K562 (cell line): Measurements from ENCODE around the gene MXI1. TPM values are rescaled to one million over a fixed set of nuclear protein-coding genes. Genes with fewer than 3 reads are reported as not detected.

Experiments used
- BRCA1 ChIP-seq, 2 experiments: fragments of 450-650 bp in 1 of 2; sonication (generic) in 1 of 2; formaldehyde crosslinking in 1 of 2; IDR thresholded peaks; 2 replicates each; pipeline versions ENCODE4 v1.5.0 to v1.6.1; 2017 to 2020; ENCODE audit warnings: mild to moderate bottlenecking in 1 of 2, missing genetic modification reagents in 1 of 2
- DACH1 ChIP-seq: fragments of 450-650 bp; IDR thresholded peaks from 2 replicates; pipeline ENCODE4 v1.6.1; 2018; ENCODE audit not compliant: partially characterized antibody
- DEAF1 ChIP-seq: fragments of 450-650 bp; formaldehyde crosslinking; IDR thresholded peaks from 2 replicates; pipeline ENCODE4 v1.4.0; 2020; ENCODE audit warnings: mild to moderate bottlenecking, moderate library complexity
- FOXJ2 ChIP-seq: fragments of 200-800 bp; sonication (Bioruptor generic); IDR thresholded peaks from 2 replicates; pipeline ENCODE4 v1.6.1; 2016; ENCODE audit warnings: missing genetic modification characterization, missing compliant biosample characterization
- FOXP1 ChIP-seq: sonication (generic); formaldehyde crosslinking; IDR thresholded peaks from 2 replicates; pipeline ENCODE4 v1.8.0; 2022; ENCODE audit warnings: mild to moderate bottlenecking, missing genetic modification reagents
- GMEB1 ChIP-seq: fragments of 250-450 bp; sonication (Bioruptor Pico); IDR thresholded peaks from 2 replicates; pipeline ENCODE4 v1.4.0; 2020; ENCODE audit warnings: mild to moderate bottlenecking
- HDAC1 ChIP-seq, 2 experiments: fragments of 450-650 bp; IDR thresholded peaks; 2 replicates each; pipeline ENCODE4 v1.6.1; 2016 to 2017; ENCODE audit warnings: inconsistent platforms in 1 of 2, mild to moderate bottlenecking in 1 of 2, moderate library complexity in 1 of 2
- NCOA2 ChIP-seq, 2 experiments: fragments of 450-650 bp; IDR thresholded peaks; 2 replicates each; pipeline ENCODE4 v1.6.1; 2018; ENCODE audit warnings: mild to moderate bottlenecking in 2 of 2, moderate library complexity in 1 of 2; ENCODE audit not compliant: partially characterized antibody in 2 of 2
- NEUROD1 ChIP-seq: fragments of 150-350 bp; IDR thresholded peaks from 2 replicates; pipeline ENCODE4 v1.6.1; 2014; ENCODE audit warnings: borderline replicate concordance, low read length, low read depth; ENCODE audit not compliant: partially characterized antibody
- POU5F1 ChIP-seq: fragments of 150-350 bp; IDR thresholded peaks from 2 replicates; pipeline ENCODE4 v1.6.1; 2014; ENCODE audit warnings: borderline replicate concordance, low read length, low read depth, mild to moderate bottlenecking; ENCODE audit not compliant: partially characterized antibody
- SNRNP70 ChIP-seq: fragments of 200-400 bp; formaldehyde crosslinking; optimal IDR thresholded peaks from 2 replicates; pipeline ENCODE3; 2017; ENCODE audit warnings: low read depth, low read length
- TAF9B ChIP-seq: fragments of 450-650 bp; IDR thresholded peaks from 2 replicates; pipeline ENCODE4 v1.6.1; 2018; ENCODE audit warnings: mild to moderate bottlenecking; ENCODE audit not compliant: partially characterized antibody
- TRIM24 ChIP-seq, 2 experiments: fragments of 450-650 bp; IDR thresholded peaks; 2 replicates each; pipeline ENCODE4 v1.6.1; 2016
- ZHX1 ChIP-seq: fragments of 150-350 bp; conservative IDR thresholded peaks from 2 replicates; pipeline ENCODE4 v1.6.1; 2014; ENCODE audit warnings: low read length
- ZNF146 ChIP-seq: IDR thresholded peaks from one replicate; pipeline ENCODE4 v1.6.1; 2018; ENCODE audit warnings: missing compliant biosample characterization; ENCODE audit not compliant: unreplicated experiment
- ZNF175 ChIP-seq: fragments of 200-800 bp; sonication (Bioruptor generic); IDR thresholded peaks from 2 replicates; pipeline ENCODE4 v1.6.1; 2016; ENCODE audit warnings: low read depth, mild to moderate bottlenecking, missing genetic modification characterization, missing compliant biosample characterization
- ZNF280A ChIP-seq: fragments of 450-650 bp; IDR thresholded peaks from 2 replicates; pipeline ENCODE4 v1.6.1; 2018; ENCODE audit warnings: mild to moderate bottlenecking, low read depth; ENCODE audit not compliant: partially characterized antibody
- ZNF589 ChIP-seq: fragments of 200-800 bp; sonication (Bioruptor generic); IDR thresholded peaks from 2 replicates; pipeline ENCODE4 v1.6.1; 2016; ENCODE audit warnings: low read depth, missing genetic modification characterization, missing compliant biosample characterization
- ZNF75A ChIP-seq: fragments of 450-650 bp; formaldehyde crosslinking; IDR thresholded peaks from 2 replicates; pipeline ENCODE4 v1.4.0; 2020; ENCODE audit warnings: mild to moderate bottlenecking
- ZNF785 ChIP-seq: fragments of 250-450 bp; sonication (Bioruptor Pico); IDR thresholded peaks from 2 replicates; pipeline ENCODE4 v1.4.0; 2020; ENCODE audit warnings: mild to moderate bottlenecking
- polyA plus RNA-seq, 8 experiments: library from polyadenylated mRNA; depleted of rRNA in 4 of 8; stranded (reverse) in 5 of 8; unstranded in 3 of 8; fragments of >200 nt; fragmentation: Nextera tagmentation in 2 of 8; fragmentation: Illumina TruSeq in 1 of 8; extraction: Ambion mirVana in 2 of 8; extraction: Trizol in 1 of 8; gene quantifications; 2 replicates each; pipeline versions ENCODE4 v1.2.1 to v1.2.3, GENCODE V29; 2011 to 2014; ENCODE audit warnings: inconsistent platforms in 1 of 8, missing spikeins in 1 of 8
- total RNA-seq, 7 experiments: library from RNA; depleted of rRNA in 6 of 7; stranded (reverse); fragments of >200 nt in 6 of 7; fragmentation: Illumina TruSeq in 2 of 7; extraction: Trizol in 2 of 7; gene quantifications; 2 replicates each; pipeline versions ENCODE4 v1.2.1 to v1.2.3, GENCODE V29; 2011 to 2021; ENCODE audit warnings: low replicate concordance in 1 of 7

MXI1 gene
- total and polyA plus RNA-seq, 9 of the 15 experiments (the other 6 are each of a cell fraction or from before 2014, with no cell fraction given) = 9.1 to 23.7 (median 14.8) TPM

- no peak for TF ChIP-seq ZHX1
- peak; percentile 30 for TF ChIP-seq TAF9B
- no peak for TF ChIP-seq SNRNP70
- TF ChIP-seq ZNF785 (CRISPR knock-in tag) = no peak
- TF ChIP-seq HDAC1 (IDR thresholded peaks at IDR 0.05) = peak in 1 of 2 experiments; percentile 45; a peak in 1 of 4 replicates
- 0 out of 2 replicates have a peak, but pooled peaks have one; percentile 36 for TF ChIP-seq ZNF175
- TF ChIP-seq ZNF146 = no peak
- no peak for TF ChIP-seq ZNF280A
- TF ChIP-seq GMEB1 (CRISPR knock-in tag) = no peak
- peak; percentile 78 for TF ChIP-seq NEUROD1
- no peak for TF ChIP-seq BRCA1 (IDR thresholded peaks at IDR 0.05)
- TF ChIP-seq BRCA1 (CRISPR knock-in tag; IDR thresholded peaks at IDR 0.05) = no peak
- peak; percentile 20 to 62; a peak in 3 of 4 replicates for TF ChIP-seq TRIM24 (IDR thresholded peaks at IDR 0.05)
- no peak for TF ChIP-seq NCOA2 (IDR thresholded peaks at IDR 0.05; ENCODE audit: partially characterized antibody in 2 of 2)
- TF ChIP-seq FOXJ2 = 0 out of 2 replicates have a peak, but pooled peaks have one; percentile 30
- TF ChIP-seq ZNF75A (CRISPR knock-in tag) = no peak
- TF ChIP-seq DACH1 = no peak
- 0 out of 2 replicates have a peak, but pooled peaks have one; percentile 8 for TF ChIP-seq DEAF1 (CRISPR knock-in tag)
- no peak for TF ChIP-seq FOXP1
- TF ChIP-seq POU5F1 = no peak
- TF ChIP-seq ZNF589 (CRISPR knock-in tag) = peak; percentile 57; the same call in 1 of the 2 replicates
Measured at GRCh38 chr10:110221721-110222261, 14.4 kb downstream of the MXI1 start (continued).
